GM12878 (cell line): ENCODE results near the gene FCER2. TPM values are rescaled to one million over a fixed set of nuclear protein-coding genes. Genes with fewer than 3 reads are reported as not detected.

Source experiments
- ATAC-seq: fragments of 200-7000 bp; cut with Tn5 transposase; 3 replicates; pipeline ENCODE4 v1.9.1; 2020; ENCODE audit warnings: mild to moderate bottlenecking, moderate library complexity
- BruUV-seq: library from RNA; stranded (reverse); fragments of 400-500 nt; replicated peaks from 2 replicates; lab custom pipeline; 2021; lab: Mats Ljungman, UMichigan
- CTCF ChIA-PET: fragments of 300-600 bp; sonication (Branson Sonifier 250); formaldehyde crosslinking; extraction: SDS; loops from one replicate; lab custom pipeline; 2021; ENCODE audit warnings: inconsistent platforms; lab: Yijun Ruan, JAX
- POLR2A ChIA-PET: fragments of 350-600 bp; formaldehyde crosslinking; extraction: SDS; loops from one replicate; lab custom pipeline; 2021; ENCODE audit warnings: inconsistent platforms; lab: Charles Lee
- RAD21 ChIA-PET: fragments of 300-600 bp; sonication (Branson Sonifier 250); formaldehyde crosslinking; loops from one replicate; lab custom pipeline; 2023; ENCODE audit warnings: antibody characterized with exemption; ENCODE audit not compliant: unreplicated experiment; lab: Charles Lee
- SMC1A ChIA-PET: fragments of 300-600 bp; sonication (Branson Sonifier 250); formaldehyde crosslinking; loops from one replicate; lab custom pipeline; 2023; ENCODE audit not compliant: unreplicated experiment, uncharacterized antibody; lab: Charles Lee
- DNase-seq: peaks from one replicate; pipeline ENCODE4 v3.0.0-alpha.2; 2011; ENCODE audit warnings: low read depth, low spot score
- FAIRE-seq: peaks from 3 replicates; lab custom pipeline; 2011; peaks lifted over from hg19 to GRCh38; lab: Jason Lieb, UNC
- H2AFZ ChIP-seq: 2 replicates; pipeline ENCODE4 v1.6.0; 2011; ENCODE audit warnings: low read depth, low read length, control low read depth; ENCODE audit not compliant: control insufficient read depth
- H3K27ac ChIP-seq: 2 replicates; pipeline ENCODE4 v1.5.1; 2011; ENCODE audit warnings: control low read depth; ENCODE audit not compliant: control insufficient read depth, insufficient read depth
- H3K27me3 ChIP-seq, 2 experiments: replicated peaks in 1 of 2; 2 replicates each; pipeline versions ENCODE4 v1.6.0 to v1.6.1; 2011; ENCODE audit warnings: low read length in 1 of 2; ENCODE audit not compliant: control insufficient read depth in 2 of 2, insufficient read depth in 2 of 2
- H3K36me3 ChIP-seq, 2 experiments: 2 replicates each; pipeline ENCODE4 v1.5.1; 2011; ENCODE audit warnings: low read length in 1 of 2; ENCODE audit not compliant: control insufficient read depth in 2 of 2, insufficient read depth in 2 of 2
- H3K4me1 ChIP-seq: 2 replicates; pipeline ENCODE4 v1.6.1; 2011; ENCODE audit warnings: mild to moderate bottlenecking, low read length, moderate library complexity, mixed read lengths; ENCODE audit not compliant: control insufficient read depth, insufficient read depth
- H3K4me2 ChIP-seq: 2 replicates; pipeline ENCODE4 v1.6.0; 2011; ENCODE audit warnings: control low read depth; ENCODE audit not compliant: control insufficient read depth, insufficient read depth
- H3K4me3 ChIP-seq: fragments of 200-600 bp; sonication (generic); 2 replicates; pipeline ENCODE4 v1.5.1; 2016
- H3K79me2 ChIP-seq: 2 replicates; pipeline ENCODE4 v1.6.0; 2011; ENCODE audit warnings: low read length; ENCODE audit not compliant: control insufficient read depth, insufficient read depth
- H3K9ac ChIP-seq: 2 replicates; pipeline ENCODE4 v1.8.0; 2011; ENCODE audit warnings: low read length, control low read depth, mixed read lengths; ENCODE audit not compliant: control insufficient read depth, insufficient read depth
- H3K9me3 ChIP-seq: replicated peaks from 3 replicates; pipeline ENCODE4 v1.5.1; 2011; ENCODE audit warnings: mild to moderate bottlenecking, low read length; ENCODE audit not compliant: control insufficient read depth, insufficient read depth
- H4K20me1 ChIP-seq: 2 replicates; pipeline ENCODE4 v1.6.0; 2011; ENCODE audit not compliant: control insufficient read depth, insufficient read depth
- BCL11A ChIP-seq: IDR thresholded peaks from 2 replicates; pipeline ENCODE4 v1.6.1; 2011; ENCODE audit warnings: low read depth, low read length
- ETV6 ChIP-seq, 2 experiments: fragments of 450-650 bp in 1 of 2; IDR thresholded peaks in 1 of 2; conservative IDR thresholded peaks in 1 of 2; 2 replicates each; pipeline ENCODE4 v1.6.1; 2014; ENCODE audit warnings: antibody characterized with exemption in 1 of 2, borderline replicate concordance in 1 of 2, low read depth in 1 of 2, mild to moderate bottlenecking in 1 of 2, moderate library complexity in 1 of 2
- FOS ChIP-seq: IDR thresholded peaks from 3 replicates; pipeline ENCODE4 v1.6.1; 2011; ENCODE audit warnings: borderline replicate concordance; ENCODE audit not compliant: insufficient read length; ENCODE audit errors: extremely low read depth
- LARP7 ChIP-seq: fragments of 450-650 bp; IDR thresholded peaks from 2 replicates; pipeline ENCODE4 v1.6.1; 2017; ENCODE audit warnings: mild to moderate bottlenecking
- NFXL1 ChIP-seq: fragments of 450-650 bp; IDR thresholded peaks from 2 replicates; pipeline ENCODE4 v1.6.1; 2017; ENCODE audit warnings: antibody characterized with exemption, mild to moderate bottlenecking, borderline replicate concordance
- POLR2A ChIP-seq: IDR thresholded peaks from 2 replicates; pipeline ENCODE4 v1.6.1; 2011; ENCODE audit warnings: low read depth, mild to moderate bottlenecking, low read length
- SREBF1 ChIP-seq: IDR thresholded peaks from 2 replicates; pipeline ENCODE4 v1.6.1; 2012; ENCODE audit warnings: mild to moderate bottlenecking, low read length
- SREBF2 ChIP-seq: IDR thresholded peaks from 2 replicates; pipeline ENCODE4 v1.6.1; 2012; ENCODE audit warnings: mild to moderate bottlenecking, low read length
- ZNF24 ChIP-seq: fragments of 450-650 bp; IDR thresholded peaks from 2 replicates; pipeline ENCODE4 v1.6.1; 2017; ENCODE audit warnings: antibody characterized with exemption, mild to moderate bottlenecking
- WGBS: methylation state at CpG from one replicate; pipeline ENCODE4 v1.1.6; 2016; ENCODE audit warnings: low lambda C conversion rate; ENCODE audit not compliant: insufficient replicate concordance, insufficient coverage; ENCODE audit errors: missing lambda C conversion rate; 5-methylcytosine and 5-hydroxymethylcytosine counted together
- in situ Hi-C: fragments of 300-500 bp; cut with MboI; formaldehyde crosslinking; loops from 9 replicates; pipeline ENCODE4 v1.14.3; 2018; ENCODE audit warnings: mixed read lengths
- intact Hi-C: fragments of 100-400 bp; cut with micrococcal nuclease; formaldehyde crosslinking; loops from one replicate; pipeline ENCODE4 v1.14.2; 2022; ENCODE audit not compliant: unreplicated experiment
- polyA plus RNA-seq, 11 experiments: library from polyadenylated mRNA; depleted of rRNA in 4 of 11; unstranded in 6 of 11; stranded (reverse) in 5 of 11; fragments of >200 nt; fragmentation: Nextera tagmentation in 4 of 11; fragmentation: Illumina TruSeq in 1 of 11; extraction: Ambion mirVana in 4 of 11; extraction: Trizol in 1 of 11; gene quantifications; 1 replicate in 1 of 11; 2 replicates in 10 of 11; pipeline versions ENCODE4 v1.2.1 to v1.2.3, GENCODE V29; 2011 to 2016; ENCODE audit warnings: inconsistent platforms in 2 of 11, missing spikeins in 2 of 11, low read depth in 1 of 11
- total RNA-seq, 4 experiments: library from RNA; depleted of rRNA in 3 of 4; stranded (reverse); fragments of >200 nt in 3 of 4; fragmentation: Illumina TruSeq in 1 of 4; extraction: Trizol in 1 of 4; gene quantifications; 2 replicates each; pipeline versions ENCODE4 v1.2.1 to v1.2.3, GENCODE V29; 2013 to 2021
- TF ChIP-seq, protein P1 (sequence below): fragments of 450-650 bp; formaldehyde crosslinking; IDR thresholded peaks from 2 replicates; pipeline ENCODE4 v1.4.0; 2020; ENCODE audit warnings: mild to moderate bottlenecking, moderate library complexity

The FCER2 gene
- total and polyA plus RNA-seq, 10 of the 15 experiments (the other 5 are each of a cell fraction or from before 2014, with no cell fraction given), result 44.0 to 424 (median 241) TPM

DNA sequence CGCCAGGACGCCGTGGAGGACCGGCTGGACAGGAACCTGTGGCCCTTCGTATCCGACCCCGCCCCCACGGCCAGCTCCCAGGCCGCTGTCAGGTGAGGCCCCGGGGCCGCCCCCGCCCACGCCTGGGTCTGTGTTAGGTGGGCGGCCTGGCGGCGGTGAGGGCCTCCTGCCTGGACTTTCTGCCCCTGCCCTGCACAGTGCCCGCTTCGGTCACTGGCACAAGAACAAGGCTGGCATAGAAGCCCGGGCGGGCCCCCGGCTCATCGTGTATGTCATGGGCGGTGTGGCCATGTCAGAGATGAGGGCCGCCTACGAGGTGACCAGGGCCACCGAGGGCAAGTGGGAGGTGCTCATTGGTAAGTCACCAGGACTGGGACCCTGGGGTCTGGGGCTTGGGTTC lies 54.8 kb downstream of the FCER2 start (continued):
- TF ChIP-seq ETV6 (conservative IDR thresholded peaks at IDR 0.05 in 1 of 2, IDR thresholded peaks at IDR 0.05 in 1 of 2; ENCODE audit: borderline replicate concordance in 1 of 2, low read depth in 1 of 2), result no peak
- no peak for TF ChIP-seq BCL11A
- no peak for TF ChIP-seq SREBF1
- no peak for TF ChIP-seq ZNF24
- TF ChIP-seq NFXL1, result no peak
- TF ChIP-seq FOS, result no peak
- TF ChIP-seq SREBF2, result no peak
- TF ChIP-seq, all 136 proteins: peak for 0

DNA sequence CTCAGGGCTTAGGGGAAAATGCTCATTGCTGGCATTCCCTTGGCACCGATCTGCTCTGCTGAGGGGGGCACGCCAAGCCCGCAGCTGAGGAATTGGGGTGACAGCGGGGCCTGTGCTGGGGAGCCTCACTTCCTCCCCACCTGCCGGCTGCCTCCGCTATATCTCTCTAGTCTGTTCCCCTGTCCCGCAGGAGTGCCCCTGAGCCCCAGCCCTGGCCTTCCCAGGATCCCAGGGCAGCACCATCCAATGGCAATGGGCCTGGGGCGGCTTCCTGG lies 55.6 kb downstream of the FCER2 start:
- WGBS, result 84% methylated on average over 8 of the region's 8 CpGs
- H3K4me2 ChIP-seq, result no peak overlapping the region

More for the DNA sequence above, 55.6 kb downstream of the FCER2 start:
- POLR2A ChIA-PET, result no interaction called here
- no peak overlapping the region for H3K27ac ChIP-seq
- no peaks in the 10 kb centered on the region for H4K20me1 ChIP-seq
- ATAC-seq (no peak), FAIRE-seq (no peak), DNase-seq (no peak)
- RAD21 ChIA-PET, result no interaction called here
- H3K79me2 ChIP-seq, result no peaks in the 10 kb centered on the region
- H3K4me1 ChIP-seq, result peaks cover 3% of the 10 kb centered on the region
- in situ Hi-C loops, result no loop called here
- H3K9ac ChIP-seq, result no peak overlapping the region
- SMC1A ChIA-PET, result no interaction called here
- intact Hi-C loops, result no loop called here
- no peaks in the 10 kb centered on the region; the same call in 2 of the 3 replicates for H3K9me3 ChIP-seq
- CTCF ChIA-PET, result no interaction called here
- H3K4me3 ChIP-seq, result no peak overlapping the region
- TF ChIP-seq POLR2A, result 0 out of 2 replicates have a peak, but pooled peaks have one; percentile 15
- TF ChIP-seq LARP7, result no peak
- TF ChIP-seq, protein P1, sequence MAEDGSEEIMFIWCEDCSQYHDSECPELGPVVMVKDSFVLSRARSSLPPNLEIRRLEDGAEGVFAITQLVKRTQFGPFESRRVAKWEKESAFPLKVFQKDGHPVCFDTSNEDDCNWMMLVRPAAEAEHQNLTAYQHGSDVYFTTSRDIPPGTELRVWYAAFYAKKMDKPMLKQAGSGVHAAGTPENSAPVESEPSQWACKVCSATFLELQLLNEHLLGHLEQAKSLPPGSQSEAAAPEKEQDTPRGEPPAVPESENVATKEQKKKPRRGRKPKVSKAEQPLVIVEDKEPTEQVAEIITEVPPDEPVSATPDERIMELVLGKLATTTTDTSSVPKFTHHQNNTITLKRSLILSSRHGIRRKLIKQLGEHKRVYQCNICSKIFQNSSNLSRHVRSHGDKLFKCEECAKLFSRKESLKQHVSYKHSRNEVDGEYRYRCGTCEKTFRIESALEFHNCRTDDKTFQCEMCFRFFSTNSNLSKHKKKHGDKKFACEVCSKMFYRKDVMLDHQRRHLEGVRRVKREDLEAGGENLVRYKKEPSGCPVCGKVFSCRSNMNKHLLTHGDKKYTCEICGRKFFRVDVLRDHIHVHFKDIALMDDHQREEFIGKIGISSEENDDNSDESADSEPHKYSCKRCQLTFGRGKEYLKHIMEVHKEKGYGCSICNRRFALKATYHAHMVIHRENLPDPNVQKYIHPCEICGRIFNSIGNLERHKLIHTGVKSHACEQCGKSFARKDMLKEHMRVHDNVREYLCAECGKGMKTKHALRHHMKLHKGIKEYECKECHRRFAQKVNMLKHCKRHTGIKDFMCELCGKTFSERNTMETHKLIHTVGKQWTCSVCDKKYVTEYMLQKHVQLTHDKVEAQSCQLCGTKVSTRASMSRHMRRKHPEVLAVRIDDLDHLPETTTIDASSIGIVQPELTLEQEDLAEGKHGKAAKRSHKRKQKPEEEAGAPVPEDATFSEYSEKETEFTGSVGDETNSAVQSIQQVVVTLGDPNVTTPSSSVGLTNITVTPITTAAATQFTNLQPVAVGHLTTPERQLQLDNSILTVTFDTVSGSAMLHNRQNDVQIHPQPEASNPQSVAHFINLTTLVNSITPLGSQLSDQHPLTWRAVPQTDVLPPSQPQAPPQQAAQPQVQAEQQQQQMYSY, result no peak
- H3K36me3 ChIP-seq, result no peaks in the 10 kb centered on the region; a peak in 3 of 4 replicates
- H3K27me3 ChIP-seq, result no peaks in the 10 kb centered on the region; a peak in 1 of 4 replicates
- no peak overlapping the region for H2AFZ ChIP-seq
- BruUV-seq, result no TSS peak
